HepG2 (cell line): Measurements from ENCODE around the gene TADA3. TPM values are rescaled to one million over a fixed set of nuclear protein-coding genes. Genes with fewer than 3 reads are reported as not detected.

Source experiments
- ARNT2 ChIP-seq: sonication (generic); formaldehyde crosslinking; IDR thresholded peaks from 2 replicates; pipeline ENCODE4 v1.8.0; 2022; ENCODE audit warnings: mild to moderate bottlenecking, low read depth, missing genetic modification reagents, moderate library complexity
- ATF7 ChIP-seq, 2 experiments: fragments of 450-650 bp in 1 of 2; sonication (generic) in 1 of 2; formaldehyde crosslinking in 1 of 2; IDR thresholded peaks; 2 replicates each; pipeline versions ENCODE4 v1.4.0 to v1.6.1; 2016 to 2020; ENCODE audit warnings: antibody characterized with exemption in 1 of 2, mild to moderate bottlenecking in 1 of 2, missing genetic modification reagents in 1 of 2
- EP300 ChIP-seq, 3 experiments: sonication (generic) in 1 of 3; formaldehyde crosslinking in 1 of 3; IDR thresholded peaks; 2 replicates each; pipeline versions ENCODE4 v1.5.1 to v1.6.1; 2011 to 2020; ENCODE audit warnings: low read depth in 2 of 3, low read length in 2 of 3, borderline replicate concordance in 1 of 3, improper control_type of control experiment in 1 of 3, mild to moderate bottlenecking in 1 of 3, missing genetic modification reagents in 1 of 3, moderate library complexity in 1 of 3
- GATAD2A ChIP-seq: IDR thresholded peaks from 2 replicates; pipeline ENCODE4 v1.6.1; 2016
- HDAC1 ChIP-seq: sonication (generic); formaldehyde crosslinking; IDR thresholded peaks from 2 replicates; pipeline ENCODE4 v1.5.1; 2020; ENCODE audit warnings: mild to moderate bottlenecking, missing genetic modification reagents
- PHF20 ChIP-seq: sonication (generic); formaldehyde crosslinking; IDR thresholded peaks from 2 replicates; pipeline ENCODE4 v1.5.0; 2020; ENCODE audit warnings: mild to moderate bottlenecking, missing genetic modification reagents
- SNRNP70 ChIP-seq: fragments of 200-400 bp; formaldehyde crosslinking; IDR thresholded peaks from 2 replicates; pipeline ENCODE4 v1.6.1; 2017; ENCODE audit warnings: mild to moderate bottlenecking, low read depth, low read length, moderate library complexity
- ZNF569 ChIP-seq: sonication (generic); formaldehyde crosslinking; IDR thresholded peaks from 2 replicates; pipeline ENCODE4 v1.5.0; 2020; ENCODE audit warnings: mild to moderate bottlenecking, missing genetic modification reagents, moderate library complexity, borderline replicate concordance
- ZNF589 ChIP-seq: sonication (generic); formaldehyde crosslinking; conservative IDR thresholded peaks from 2 replicates; pipeline ENCODE4 v1.8.0; 2022; ENCODE audit warnings: mild to moderate bottlenecking, moderate library complexity, missing genetic modification reagents
- ZNF792 ChIP-seq: IDR thresholded peaks from 2 replicates; pipeline ENCODE4 v1.6.1; 2016
- polyA plus RNA-seq, 8 experiments: library from polyadenylated mRNA; depleted of rRNA in 3 of 8; stranded (reverse) in 7 of 8; unstranded in 1 of 8; fragments of >200 nt; fragmentation: Illumina TruSeq in 4 of 8; extraction: Trizol in 4 of 8; gene quantifications; 2 replicates each; pipeline versions ENCODE4 v1.2.1 to v1.2.3, GENCODE V29; 2011 to 2016; ENCODE audit warnings: low read depth in 4 of 8, missing spikeins in 1 of 8, mixed read lengths in 1 of 8; ENCODE audit not compliant: insufficient read depth in 1 of 8
- total RNA-seq, 5 experiments: library from RNA; depleted of rRNA; stranded (reverse); fragments of >200 nt; fragmentation: Illumina TruSeq; extraction: Trizol; gene quantifications; 2 replicates each; pipeline ENCODE4 v1.2.3, GENCODE V29; 2016; ENCODE audit warnings: low read depth in 1 of 5
- TF ChIP-seq, protein P1 (sequence below): sonication (generic); formaldehyde crosslinking; IDR thresholded peaks from 2 replicates; pipeline ENCODE4 v1.4.0; 2020; ENCODE audit warnings: missing genetic modification reagents, mild to moderate bottlenecking, borderline replicate concordance
- TF ChIP-seq, protein P2 (sequence below): sonication (generic); formaldehyde crosslinking; IDR thresholded peaks from 2 replicates; pipeline ENCODE4 v1.5.1; 2020; ENCODE audit warnings: mild to moderate bottlenecking, missing genetic modification reagents
- TF ChIP-seq, protein P3 (sequence below): sonication (generic); formaldehyde crosslinking; IDR thresholded peaks from 2 replicates; pipeline ENCODE4 v1.4.0; 2020; ENCODE audit warnings: missing genetic modification reagents
- TF ChIP-seq, protein P4 (sequence below): sonication (generic); IDR thresholded peaks from 2 replicates; pipeline ENCODE4 v1.6.1; 2016; ENCODE audit warnings: low read depth, borderline replicate concordance

Gene TADA3
- total and polyA plus RNA-seq, 2 of the 13 experiments (the other 11 are each of a cell fraction or from before 2014, with no cell fraction given): 32.1 to 37.1 TPM

DNA sequence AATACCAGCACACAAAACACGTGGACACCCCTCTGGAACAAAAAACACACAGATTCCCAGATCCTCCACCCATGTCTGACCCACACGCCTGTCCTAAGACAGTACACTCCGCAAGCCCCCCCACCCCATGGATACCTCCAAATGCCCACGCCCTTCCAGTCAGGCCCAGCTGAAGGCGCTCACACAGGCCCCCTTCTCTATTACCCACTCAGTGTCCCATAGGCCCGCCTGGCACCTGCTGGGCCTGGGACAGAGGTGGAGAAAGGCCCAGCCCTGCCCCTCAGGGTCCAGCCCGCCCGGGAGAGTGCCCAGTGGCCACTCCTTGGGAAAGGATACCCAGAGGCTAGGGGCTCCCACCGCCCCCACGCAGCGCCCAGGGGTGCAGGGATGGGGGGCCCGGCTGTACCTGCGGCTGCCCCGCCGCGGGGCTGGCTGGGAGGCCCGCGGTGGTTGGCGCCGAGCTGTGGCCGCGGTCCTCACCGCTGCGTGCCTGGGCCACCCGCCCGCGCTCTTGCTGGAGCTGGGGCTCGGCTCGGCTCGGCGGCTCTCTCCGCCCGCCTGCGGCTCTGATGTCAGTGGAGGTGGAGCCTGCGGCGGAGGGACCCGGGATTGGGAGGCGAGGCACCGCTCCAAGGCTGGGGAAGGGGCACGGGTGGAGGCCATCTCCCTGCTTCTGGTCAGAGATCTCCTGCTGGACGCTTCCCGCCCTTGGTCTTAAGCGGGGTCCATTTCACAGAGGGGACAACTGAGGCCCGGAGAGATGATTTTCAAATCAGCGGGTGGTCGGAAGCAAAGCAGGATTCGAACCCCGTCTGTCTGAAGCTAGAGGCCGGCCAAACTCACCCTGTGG is 22.6 kb downstream of the TADA3 start, which contains the start of gene CAMK1 (continued):
- TF ChIP-seq, protein P1, sequence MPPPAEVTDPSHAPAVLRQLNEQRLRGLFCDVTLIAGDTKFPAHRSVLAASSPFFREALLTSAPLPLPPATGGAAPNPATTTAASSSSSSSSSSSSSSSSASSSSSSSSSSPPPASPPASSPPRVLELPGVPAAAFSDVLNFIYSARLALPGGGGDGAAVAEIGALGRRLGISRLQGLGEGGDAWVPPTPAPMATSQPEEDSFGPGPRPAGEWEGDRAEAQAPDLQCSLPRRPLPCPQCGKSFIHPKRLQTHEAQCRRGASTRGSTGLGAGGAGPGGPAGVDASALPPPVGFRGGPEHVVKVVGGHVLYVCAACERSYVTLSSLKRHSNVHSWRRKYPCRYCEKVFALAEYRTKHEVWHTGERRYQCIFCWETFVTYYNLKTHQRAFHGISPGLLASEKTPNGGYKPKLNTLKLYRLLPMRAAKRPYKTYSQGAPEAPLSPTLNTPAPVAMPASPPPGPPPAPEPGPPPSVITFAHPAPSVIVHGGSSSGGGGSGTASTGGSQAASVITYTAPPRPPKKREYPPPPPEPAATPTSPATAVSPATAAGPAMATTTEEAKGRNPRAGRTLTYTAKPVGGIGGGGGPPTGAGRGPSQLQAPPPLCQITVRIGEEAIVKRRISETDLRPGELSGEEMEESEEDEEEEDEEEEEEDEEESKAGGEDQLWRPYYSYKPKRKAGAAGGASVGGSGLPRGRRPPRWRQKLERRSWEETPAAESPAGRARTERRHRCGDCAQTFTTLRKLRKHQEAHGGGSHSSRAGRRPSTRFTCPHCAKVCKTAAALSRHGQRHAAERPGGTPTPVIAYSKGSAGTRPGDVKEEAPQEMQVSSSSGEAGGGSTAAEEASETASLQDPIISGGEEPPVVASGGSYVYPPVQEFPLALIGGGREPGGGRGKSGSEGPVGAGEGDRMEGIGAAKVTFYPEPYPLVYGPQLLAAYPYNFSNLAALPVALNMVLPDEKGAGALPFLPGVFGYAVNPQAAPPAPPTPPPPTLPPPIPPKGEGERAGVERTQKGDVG (CRISPR knock-in tag): no peak
- TF ChIP-seq EP300 (IDR thresholded peaks at IDR 0.05; ENCODE audit: low read depth in 2 of 2, low read length in 2 of 2): no peak
- no peak for TF ChIP-seq EP300 (CRISPR knock-in tag; IDR thresholded peaks at IDR 0.05; ENCODE audit: borderline replicate concordance)
- TF ChIP-seq, protein P2, sequence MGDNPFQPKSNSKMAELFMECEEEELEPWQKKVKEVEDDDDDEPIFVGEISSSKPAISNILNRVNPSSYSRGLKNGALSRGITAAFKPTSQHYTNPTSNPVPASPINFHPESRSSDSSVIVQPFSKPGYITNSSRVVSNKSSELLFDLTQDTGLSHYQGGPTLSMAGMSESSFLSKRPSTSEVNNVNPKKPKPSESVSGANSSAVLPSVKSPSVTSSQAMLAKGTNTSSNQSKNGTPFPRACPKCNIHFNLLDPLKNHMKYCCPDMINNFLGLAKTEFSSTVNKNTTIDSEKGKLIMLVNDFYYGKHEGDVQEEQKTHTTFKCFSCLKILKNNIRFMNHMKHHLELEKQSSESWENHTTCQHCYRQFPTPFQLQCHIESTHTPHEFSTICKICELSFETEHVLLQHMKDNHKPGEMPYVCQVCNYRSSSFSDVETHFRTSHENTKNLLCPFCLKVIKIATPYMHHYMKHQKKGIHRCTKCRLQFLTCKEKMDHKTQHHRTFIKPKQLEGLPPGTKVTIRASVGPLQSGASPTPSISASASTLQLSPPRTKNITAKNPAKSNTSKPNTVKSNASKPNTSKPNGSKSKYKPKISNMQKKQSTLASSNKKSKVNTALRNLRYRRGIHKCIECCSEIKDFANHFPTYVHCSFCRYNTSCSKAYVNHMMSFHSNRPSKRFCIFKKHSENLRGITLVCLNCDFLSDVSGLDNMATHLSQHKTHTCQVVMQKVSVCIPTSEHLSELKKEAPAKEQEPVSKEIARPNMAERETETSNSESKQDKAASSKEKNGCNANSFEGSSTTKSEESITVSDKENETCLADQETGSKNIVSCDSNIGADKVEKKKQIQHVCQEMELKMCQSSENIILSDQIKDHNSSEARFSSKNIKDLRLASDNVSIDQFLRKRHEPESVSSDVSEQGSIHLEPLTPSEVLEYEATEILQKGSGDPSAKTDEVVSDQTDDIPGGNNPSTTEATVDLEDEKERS (CRISPR knock-in tag): no peak; the same call in 1 of the 2 replicates
- no peak for TF ChIP-seq ZNF569 (CRISPR knock-in tag)
- TF ChIP-seq, protein P3, sequence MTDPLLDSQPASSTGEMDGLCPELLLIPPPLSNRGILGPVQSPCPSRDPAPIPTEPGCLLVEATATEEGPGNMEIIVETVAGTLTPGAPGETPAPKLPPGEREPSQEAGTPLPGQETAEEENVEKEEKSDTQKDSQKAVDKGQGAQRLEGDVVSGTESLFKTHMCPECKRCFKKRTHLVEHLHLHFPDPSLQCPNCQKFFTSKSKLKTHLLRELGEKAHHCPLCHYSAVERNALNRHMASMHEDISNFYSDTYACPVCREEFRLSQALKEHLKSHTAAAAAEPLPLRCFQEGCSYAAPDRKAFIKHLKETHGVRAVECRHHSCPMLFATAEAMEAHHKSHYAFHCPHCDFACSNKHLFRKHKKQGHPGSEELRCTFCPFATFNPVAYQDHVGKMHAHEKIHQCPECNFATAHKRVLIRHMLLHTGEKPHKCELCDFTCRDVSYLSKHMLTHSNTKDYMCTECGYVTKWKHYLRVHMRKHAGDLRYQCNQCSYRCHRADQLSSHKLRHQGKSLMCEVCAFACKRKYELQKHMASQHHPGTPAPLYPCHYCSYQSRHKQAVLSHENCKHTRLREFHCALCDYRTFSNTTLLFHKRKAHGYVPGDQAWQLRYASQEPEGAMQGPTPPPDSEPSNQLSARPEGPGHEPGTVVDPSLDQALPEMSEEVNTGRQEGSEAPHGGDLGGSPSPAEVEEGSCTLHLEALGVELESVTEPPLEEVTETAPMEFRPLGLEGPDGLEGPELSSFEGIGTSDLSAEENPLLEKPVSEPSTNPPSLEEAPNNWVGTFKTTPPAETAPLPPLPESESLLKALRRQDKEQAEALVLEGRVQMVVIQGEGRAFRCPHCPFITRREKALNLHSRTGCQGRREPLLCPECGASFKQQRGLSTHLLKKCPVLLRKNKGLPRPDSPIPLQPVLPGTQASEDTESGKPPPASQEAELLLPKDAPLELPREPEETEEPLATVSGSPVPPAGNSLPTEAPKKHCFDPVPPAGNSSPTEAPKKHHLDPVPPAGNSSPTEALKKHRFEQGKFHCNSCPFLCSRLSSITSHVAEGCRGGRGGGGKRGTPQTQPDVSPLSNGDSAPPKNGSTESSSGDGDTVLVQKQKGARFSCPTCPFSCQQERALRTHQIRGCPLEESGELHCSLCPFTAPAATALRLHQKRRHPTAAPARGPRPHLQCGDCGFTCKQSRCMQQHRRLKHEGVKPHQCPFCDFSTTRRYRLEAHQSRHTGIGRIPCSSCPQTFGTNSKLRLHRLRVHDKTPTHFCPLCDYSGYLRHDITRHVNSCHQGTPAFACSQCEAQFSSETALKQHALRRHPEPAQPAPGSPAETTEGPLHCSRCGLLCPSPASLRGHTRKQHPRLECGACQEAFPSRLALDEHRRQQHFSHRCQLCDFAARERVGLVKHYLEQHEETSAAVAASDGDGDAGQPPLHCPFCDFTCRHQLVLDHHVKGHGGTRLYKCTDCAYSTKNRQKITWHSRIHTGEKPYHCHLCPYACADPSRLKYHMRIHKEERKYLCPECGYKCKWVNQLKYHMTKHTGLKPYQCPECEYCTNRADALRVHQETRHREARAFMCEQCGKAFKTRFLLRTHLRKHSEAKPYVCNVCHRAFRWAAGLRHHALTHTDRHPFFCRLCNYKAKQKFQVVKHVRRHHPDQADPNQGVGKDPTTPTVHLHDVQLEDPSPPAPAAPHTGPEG (CRISPR knock-in tag): no peak
- TF ChIP-seq, protein P4, sequence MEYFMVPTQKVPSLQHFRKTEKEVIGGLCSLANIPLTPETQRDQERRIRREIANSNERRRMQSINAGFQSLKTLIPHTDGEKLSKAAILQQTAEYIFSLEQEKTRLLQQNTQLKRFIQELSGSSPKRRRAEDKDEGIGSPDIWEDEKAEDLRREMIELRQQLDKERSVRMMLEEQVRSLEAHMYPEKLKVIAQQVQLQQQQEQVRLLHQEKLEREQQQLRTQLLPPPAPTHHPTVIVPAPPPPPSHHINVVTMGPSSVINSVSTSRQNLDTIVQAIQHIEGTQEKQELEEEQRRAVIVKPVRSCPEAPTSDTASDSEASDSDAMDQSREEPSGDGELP: no peak
- no peak for TF ChIP-seq ZNF589 (CRISPR knock-in tag)
- TF ChIP-seq HDAC1: peak; percentile 24; the same call in 1 of the 2 replicates
- TF ChIP-seq ZNF792: no peak
- TF ChIP-seq ARNT2 (CRISPR knock-in tag): peak; percentile 48; the same call in 1 of the 2 replicates
- no peak for TF ChIP-seq ATF7 (IDR thresholded peaks at IDR 0.05)
- no peak for TF ChIP-seq ATF7 (CRISPR knock-in tag; IDR thresholded peaks at IDR 0.05)
- no peak for TF ChIP-seq GATAD2A (CRISPR knock-in tag)
- no peak for TF ChIP-seq PHF20 (CRISPR knock-in tag)
- no peak for TF ChIP-seq SNRNP70
